HG03521 (cell line): Measurements from ENCODE around the gene PNP.
"Not testable (repeated sequence)": the region's sequence is repeated elsewhere in the genome, so short reads cannot be mapped to it uniquely, and the experiment has no call there.

ENCODE experiments used
- ATAC-seq: cut with Tn5 transposase; IDR thresholded peaks from one replicate; pipeline ENCODE4 v1.9.1; 2021; ENCODE audit warnings: mild to moderate bottlenecking, moderate library complexity; ENCODE audit not compliant: unreplicated experiment

Gene PNP

DNA sequence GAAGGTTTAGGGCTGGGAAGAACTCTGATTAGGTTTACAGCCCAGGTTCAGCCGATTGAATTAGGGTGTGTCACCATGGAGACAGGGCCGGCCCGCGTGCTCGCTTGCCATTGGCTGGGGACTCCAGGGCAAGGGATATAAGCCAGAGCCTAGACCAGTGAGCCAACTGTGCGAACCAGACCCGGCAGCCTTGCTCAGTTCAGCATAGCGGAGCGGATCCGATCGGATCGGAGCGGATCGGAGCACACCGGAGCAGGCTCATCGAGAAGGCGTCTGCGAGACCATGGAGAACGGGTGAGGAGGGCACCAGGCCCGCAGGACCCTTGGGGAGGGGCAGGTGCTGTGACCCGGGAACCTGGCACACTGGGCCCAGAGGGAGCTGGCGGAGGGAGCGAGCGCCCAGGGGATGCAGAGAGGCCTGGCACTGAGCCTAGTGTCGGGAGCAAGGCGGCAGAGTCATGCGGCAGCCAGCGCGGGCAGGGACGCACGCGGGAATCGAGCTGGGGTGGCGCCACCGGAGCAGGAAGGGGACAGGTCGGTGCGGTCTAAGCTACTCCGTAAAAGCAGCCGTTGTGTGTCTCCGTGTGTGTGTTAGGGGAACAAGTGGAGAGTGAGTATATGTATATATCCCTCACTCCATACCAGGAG lies at the start of gene PNP:
TSS of gene PNP (plus strand) at position 165 of the 648 bp plus-strand sequence. CDS start at position 284, 119 bp downstream.
- ATAC-seq = peak; percentile 92

DNA sequence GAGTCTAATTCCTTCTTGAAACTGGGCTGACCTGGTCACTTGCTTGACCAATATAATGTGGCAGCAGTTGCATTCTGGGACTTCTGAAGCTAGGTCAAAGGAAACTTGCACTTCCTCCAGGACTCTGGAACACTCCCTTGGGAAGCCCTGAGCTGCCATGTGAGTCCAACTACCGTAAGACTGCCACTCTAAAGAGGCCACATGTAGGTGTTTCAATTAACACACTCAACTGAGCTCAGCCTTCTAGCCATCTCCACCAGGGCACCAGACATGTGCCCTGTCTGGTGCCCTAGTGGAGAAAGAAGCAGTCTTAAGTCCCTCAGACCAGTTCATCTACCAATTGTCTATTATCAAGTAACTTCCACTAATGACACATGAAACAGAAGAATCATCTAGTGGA lies 49.8 kb upstream of the PNP start:
- no peak for ATAC-seq

DNA sequence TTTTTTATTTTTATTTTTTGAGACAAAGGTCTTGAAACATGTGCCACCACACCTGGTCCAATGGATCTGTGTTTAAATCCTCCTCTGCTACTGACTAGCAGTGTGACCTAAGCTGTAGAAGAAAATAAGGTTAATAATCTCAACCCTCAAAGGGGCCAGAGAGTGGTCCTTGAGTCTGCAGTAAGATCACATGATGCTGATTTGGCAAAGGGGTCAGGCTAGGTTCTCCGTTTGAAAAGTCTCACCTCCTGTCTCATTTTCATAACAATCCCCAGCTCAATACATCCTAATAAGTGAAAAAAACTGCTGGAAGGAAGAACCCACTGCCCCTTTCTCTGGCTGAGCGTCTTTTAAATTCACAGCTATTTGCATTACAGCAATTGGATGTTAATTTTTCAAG lies 47.9 kb upstream of the PNP start:
- no peak for ATAC-seq

DNA sequence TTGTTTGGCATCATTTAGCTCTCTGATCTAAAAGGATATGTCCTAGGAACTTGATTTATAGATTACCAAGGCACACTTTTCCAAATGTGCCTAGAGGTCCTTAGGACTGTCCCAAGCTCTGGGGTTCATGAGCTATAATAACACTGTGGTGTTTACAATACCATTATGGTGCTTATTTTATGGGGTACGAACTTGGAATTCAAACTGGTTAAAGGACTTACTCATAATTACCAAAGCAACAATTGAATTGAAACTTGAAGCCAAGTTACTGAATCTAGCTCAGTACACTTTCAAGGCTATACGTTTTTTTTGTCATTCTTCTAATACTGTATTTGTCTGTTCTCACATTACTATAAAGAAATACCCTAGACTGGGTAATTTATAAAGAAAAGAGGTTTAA lies 46.3 kb upstream of the PNP start:
- ATAC-seq = no peak

DNA sequence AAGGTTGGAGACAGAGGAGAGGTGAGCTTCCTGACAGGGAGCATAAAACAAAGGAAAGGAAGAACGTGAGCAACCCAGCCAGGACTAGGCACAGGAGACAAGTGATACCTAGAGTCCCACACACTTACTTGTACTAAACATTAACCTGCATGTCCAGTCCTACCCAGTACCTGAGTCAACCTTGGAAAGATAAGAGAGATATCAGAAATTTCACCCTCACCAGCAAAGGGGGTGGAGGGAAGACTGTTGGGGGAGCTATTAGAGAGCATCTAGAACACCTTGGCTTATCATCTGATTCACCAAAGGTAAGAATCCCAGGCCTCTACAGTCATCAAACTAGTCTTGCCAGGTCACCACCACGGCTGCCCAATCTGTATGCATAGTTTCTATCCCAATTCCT lies 44.4 kb upstream of the PNP start:
- no peak for ATAC-seq

- peak; percentile 55 for ATAC-seq
These were observed 41.8 kb upstream of the PNP start for GRCh38 chr14:20427231-20428009.

DNA sequence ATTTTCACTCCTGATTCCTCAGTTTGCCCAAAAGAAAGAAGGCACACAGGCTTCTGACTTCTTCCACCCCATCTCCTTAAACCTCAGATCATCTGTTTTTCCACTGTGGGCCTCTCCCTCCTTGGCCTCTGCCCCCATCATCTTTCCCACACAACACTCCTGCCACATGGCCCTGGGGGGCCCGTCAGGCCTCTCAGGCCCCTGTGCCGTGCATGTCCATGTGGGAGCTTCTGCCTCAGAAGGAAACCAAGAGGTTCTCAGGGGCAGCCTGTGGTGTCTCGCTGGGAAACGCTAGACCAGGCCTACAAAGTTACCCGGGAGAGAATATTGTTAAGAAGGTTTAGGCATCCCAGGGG lies 41.2 kb upstream of the PNP start:
- ATAC-seq = peak; percentile 16

DNA sequence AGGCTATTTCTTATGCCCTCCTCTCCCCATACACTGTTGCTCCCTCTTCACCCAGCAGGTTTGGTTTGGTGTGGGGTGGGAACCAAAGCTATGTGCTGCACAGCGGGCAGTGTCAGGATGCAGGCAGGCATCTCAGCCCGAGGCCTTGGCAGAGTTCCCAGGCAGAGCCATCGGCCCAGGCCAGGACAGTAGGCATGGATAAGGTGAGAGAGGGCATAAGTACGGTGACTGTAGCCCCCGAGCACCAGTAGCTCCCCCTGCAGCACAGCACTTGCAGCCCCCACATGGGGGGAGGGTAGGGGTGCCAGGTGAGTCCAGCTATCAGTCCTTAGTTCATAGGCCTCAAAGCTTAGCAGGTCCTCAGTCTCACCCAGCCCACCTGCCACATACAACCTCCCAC lies 40.4 kb upstream of the PNP start:
- no peak for ATAC-seq

GRCh38 chr14:20429801-20430669 lies 39.2 kb upstream of the PNP start:
- no peak for ATAC-seq

DNA sequence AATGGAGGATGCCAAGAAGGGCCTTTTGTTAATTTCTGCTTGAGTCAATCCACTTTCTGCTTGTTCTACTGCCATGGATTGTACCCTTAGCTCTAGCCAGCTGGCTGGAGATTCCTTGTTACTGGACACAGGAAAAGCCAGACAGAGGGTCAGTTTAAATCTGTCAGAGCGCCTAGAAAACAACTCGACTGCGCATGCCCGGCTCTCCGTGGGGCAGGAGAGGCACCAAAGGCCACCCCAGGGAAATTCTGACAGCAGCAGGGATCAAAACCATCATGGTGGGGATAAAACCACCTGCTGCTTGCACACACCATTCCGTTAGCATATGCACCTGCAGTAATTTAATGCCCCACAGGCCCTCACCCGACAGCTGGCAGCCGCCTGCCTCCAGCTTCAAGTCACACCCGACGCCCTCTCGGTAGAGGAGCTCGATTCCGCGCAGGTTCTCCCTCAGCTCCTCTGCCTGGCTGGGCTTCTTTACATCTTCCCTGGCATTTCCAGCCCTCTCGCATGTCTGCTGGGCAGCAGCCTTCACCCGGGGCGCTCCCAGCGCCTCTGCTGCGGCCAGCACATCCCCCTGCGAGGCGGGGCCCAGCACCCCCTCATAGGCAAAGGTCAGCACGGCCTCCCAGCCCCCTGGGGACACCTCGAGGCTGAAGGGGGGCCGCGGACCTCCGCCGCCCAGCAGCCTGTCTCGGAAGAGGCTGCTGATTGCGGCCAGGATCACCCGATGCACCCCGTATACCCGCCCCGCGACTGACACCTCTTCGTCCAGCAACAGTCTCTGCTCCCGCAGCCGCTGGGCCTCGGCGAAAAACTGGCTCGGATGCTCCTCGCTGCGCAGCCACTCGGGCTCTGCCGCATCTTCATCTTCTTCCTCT lies 34.3 kb upstream of the PNP start:
- no peak for ATAC-seq

GRCh38 chr14:20435582-20436362 lies 33.4 kb upstream of the PNP start, which contains the start of gene KLHL33:
Gene KLHL33, minus strand, starts transcription at chr14:20436166. Its CDS starts 355 bp downstream, at chr14:20435811.
- ATAC-seq = no peak

- ATAC-seq = no peak
These were observed 32.8 kb upstream of the PNP start for GRCh38 chr14:20436363-20436755.

- ATAC-seq = no peak
These were observed 30.5 kb upstream of the PNP start for GRCh38 chr14:20438664-20439063.

- ATAC-seq = no peak
These were observed 28.7 kb upstream of the PNP start for GRCh38 chr14:20440465-20440864.

GRCh38 chr14:20440882-20441281 lies 28.3 kb upstream of the PNP start:
- no peak for ATAC-seq

- ATAC-seq = no peak
These were observed 27.7 kb upstream of the PNP start for GRCh38 chr14:20441461-20441860.

GRCh38 chr14:20443650-20444049 lies 25.6 kb upstream of the PNP start:
- ATAC-seq = not testable (repeated sequence)

DNA sequence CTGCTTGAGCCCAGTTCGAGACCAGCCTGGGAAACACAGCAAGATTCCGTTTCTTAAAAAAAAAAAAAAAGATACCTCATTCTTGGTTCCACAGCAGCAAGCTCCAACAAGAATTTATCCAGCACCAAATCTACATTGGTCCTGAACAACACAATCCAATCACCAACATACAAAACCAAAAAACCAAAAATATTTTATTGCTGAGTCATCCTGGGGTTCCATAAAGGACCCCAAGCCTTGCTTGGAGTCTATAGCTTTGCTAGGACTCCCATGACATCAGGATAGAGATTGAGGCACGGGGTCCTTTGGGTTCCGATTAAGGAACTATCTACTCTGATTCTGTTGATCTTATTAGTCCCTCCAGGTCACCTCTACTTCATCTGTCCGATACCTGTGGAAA lies 22.3 kb upstream of the PNP start:
- no peak for ATAC-seq

DNA sequence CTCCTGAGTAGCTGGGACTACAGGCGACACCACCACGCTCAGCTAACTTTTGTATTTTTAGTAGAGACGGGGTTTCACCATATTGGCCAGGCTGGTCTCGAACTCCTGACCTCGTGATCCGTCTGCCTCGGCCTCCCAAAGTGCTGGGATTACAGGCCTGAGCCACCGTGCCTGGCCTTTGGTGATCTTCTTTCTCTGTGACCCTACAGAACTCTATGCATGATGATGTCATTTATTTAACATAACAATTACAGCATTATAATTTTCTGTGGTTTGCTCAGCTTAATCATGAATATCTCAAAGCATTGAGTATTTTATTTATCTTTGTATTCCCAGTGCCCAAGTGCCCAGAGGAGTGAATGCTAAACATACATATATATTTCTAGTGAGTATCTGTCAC lies 16.4 kb upstream of the PNP start:
- not testable (repeated sequence) for ATAC-seq
